Keratinocyte (primary cell): ENCODE results near the gene AGFG2. TPM values are rescaled to one million over a fixed set of nuclear protein-coding genes. Genes with fewer than 3 reads are reported as not detected.
"Not testable (repeated sequence)": the region's sequence is repeated elsewhere in the genome, so short reads cannot be mapped to it uniquely, and the experiment has no call there.

ENCODE experiments used
- DNase-seq: peaks from one replicate; pipeline ENCODE4 v3.0.0-alpha.2; 2011; ENCODE audit warnings: low read depth, missing footprints, low spot score
- FAIRE-seq: peaks from 2 replicates; lab custom pipeline; 2011; peaks lifted over from hg19 to GRCh38; lab: Jason Lieb, UNC
- H2AFZ ChIP-seq: 2 replicates; pipeline ENCODE4 v1.6.0; 2012; ENCODE audit warnings: low read length, control low read depth, inconsistent platforms; ENCODE audit not compliant: control insufficient read depth
- H3K27ac ChIP-seq: 2 replicates; pipeline ENCODE4 v1.5.1; 2011; ENCODE audit warnings: low read length; ENCODE audit not compliant: control insufficient read depth, insufficient read depth
- H3K27me3 ChIP-seq: 3 replicates; pipeline ENCODE4 v1.6.0; 2011; ENCODE audit warnings: low read length; ENCODE audit not compliant: control insufficient read depth, insufficient read depth; ENCODE audit errors: extremely low read depth
- H3K36me3 ChIP-seq, 2 experiments: 2 replicates in 1 of 2; 3 replicates in 1 of 2; pipeline ENCODE4 v1.5.1; 2011; ENCODE audit warnings: low read length in 2 of 2, mild to moderate bottlenecking in 1 of 2; ENCODE audit not compliant: control insufficient read depth in 2 of 2, insufficient read depth in 2 of 2; ENCODE audit errors: extremely low read depth in 1 of 2
- H3K4me1 ChIP-seq: 3 replicates; pipeline ENCODE4 v1.5.1; 2011; ENCODE audit warnings: low read length; ENCODE audit not compliant: control insufficient read depth, insufficient read depth; ENCODE audit errors: extremely low read depth
- H3K4me2 ChIP-seq: 3 replicates; pipeline ENCODE4 v1.6.0; 2011; ENCODE audit warnings: low read depth, low read length; ENCODE audit not compliant: control insufficient read depth, insufficient read depth; ENCODE audit errors: extremely low read depth
- H3K4me3 ChIP-seq, 3 experiments: fragments of 200-600 bp in 1 of 3; sonication (generic) in 1 of 3; 2 replicates in 2 of 3; 3 replicates in 1 of 3; pipeline ENCODE4 v1.5.1; 2011 to 2016; ENCODE audit warnings: low read length in 3 of 3, mild to moderate bottlenecking in 3 of 3, control low read depth in 2 of 3, inconsistent platforms in 1 of 3, low read depth in 1 of 3, mixed read lengths in 1 of 3, mixed run types in 1 of 3, moderate library complexity in 1 of 3; ENCODE audit not compliant: control insufficient read depth in 2 of 3, insufficient read depth in 2 of 3; ENCODE audit errors: extremely low read depth in 1 of 3
- H3K79me2 ChIP-seq: 2 replicates; pipeline ENCODE4 v1.6.0; 2012; ENCODE audit warnings: low read length; ENCODE audit not compliant: control insufficient read depth, insufficient read depth
- H3K9ac ChIP-seq: 3 replicates; pipeline ENCODE4 v1.6.0; 2011; ENCODE audit warnings: low read length; ENCODE audit not compliant: control insufficient read depth, insufficient read depth; ENCODE audit errors: extremely low read depth
- H3K9me1 ChIP-seq: 3 replicates; pipeline ENCODE4 v1.6.0; 2011; ENCODE audit warnings: low read length; ENCODE audit not compliant: control insufficient read depth, insufficient read depth; ENCODE audit errors: extremely low read depth
- H3K9me3 ChIP-seq: 2 replicates; pipeline ENCODE4 v1.5.1; 2012; ENCODE audit warnings: low read depth, low read length; ENCODE audit not compliant: control insufficient read depth
- H4K20me1 ChIP-seq: 3 replicates; pipeline ENCODE4 v1.6.0; 2011; ENCODE audit warnings: low read length; ENCODE audit not compliant: control insufficient read depth, insufficient read depth; ENCODE audit errors: extremely low read depth
- EZH2 ChIP-seq: IDR thresholded peaks from one replicate; pipeline ENCODE4 v1.6.1; 2012; ENCODE audit warnings: inconsistent platforms, mild to moderate bottlenecking, low read length, moderate library complexity
- dilution Hi-C: fragments of 300-500 bp; cut with MboI; formaldehyde crosslinking; loops from one replicate; pipeline ENCODE4 v1.7.0; 2020; ENCODE audit warnings: low sequenced_read_pairs; ENCODE audit not compliant: extremely low pct_ligation_motif_present
- polyA plus RNA-seq, 5 experiments: library from polyadenylated mRNA; depleted of rRNA in 3 of 5; stranded (reverse) in 3 of 5; stranded (forward) in 1 of 5; unstranded in 1 of 5; fragments of >200 nt; gene quantifications; 1 replicate in 1 of 5; 2 replicates in 3 of 5; 3 replicates in 1 of 5; pipeline versions ENCODE4 v1.2.1 to v1.2.3, GENCODE V29; 2011 to 2012; ENCODE audit warnings: missing spikeins in 2 of 5, low read depth in 1 of 5, low replicate concordance in 1 of 5
- TF ChIP-seq, protein P1 (sequence below), 3 experiments: IDR thresholded peaks in 1 of 3; conservative IDR thresholded peaks in 1 of 3; optimal IDR thresholded peaks in 1 of 3; 2 replicates in 2 of 3; 3 replicates in 1 of 3; pipeline versions ENCODE3 to v1.5.1; 2011; ENCODE audit warnings: low read length in 3 of 3, mild to moderate bottlenecking in 3 of 3, moderate library complexity in 2 of 3, control low read depth in 1 of 3, inconsistent platforms in 1 of 3; ENCODE audit not compliant: insufficient read depth in 2 of 3; ENCODE audit errors: extremely low read depth in 1 of 3

Gene AGFG2
- polyA plus RNA-seq, 1 donor (not counting 4 experiments of a cell fraction or from before 2014, with no cell fraction given), result 3.4 TPM

DNA sequence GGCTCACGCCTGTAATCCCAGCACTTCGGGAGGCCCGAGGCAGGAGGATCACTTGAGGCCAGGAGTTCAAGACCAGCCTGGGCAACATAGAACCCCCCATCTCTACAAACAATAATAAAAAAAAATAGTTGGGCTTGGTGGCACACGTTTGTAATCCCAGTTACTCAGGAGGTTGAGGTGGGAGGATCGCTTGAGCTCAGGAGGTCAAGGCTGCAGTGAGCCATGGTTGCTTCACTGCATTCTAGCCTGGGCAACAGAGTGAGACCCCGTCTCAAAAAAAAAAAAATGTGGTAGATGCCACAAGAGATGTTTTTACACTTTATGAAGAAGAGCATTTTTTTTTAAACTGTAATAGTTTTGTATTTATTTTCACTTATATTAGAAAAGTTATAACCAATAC, 42.5 kb upstream of the AGFG2 start:
- dilution Hi-C loops, result no loop called here
- peaks cover 12% of the 10 kb centered on the region for H3K4me1 ChIP-seq
- H3K9me3 ChIP-seq, result no peaks in the 10 kb centered on the region
- no peak overlapping the region for H3K4me2 ChIP-seq
- FAIRE-seq, result no peak
- no peak overlapping the region for H2AFZ ChIP-seq
- H3K4me3 ChIP-seq, result no peak overlapping the region
- H3K27me3 ChIP-seq, result no peaks in the 10 kb centered on the region
- no peaks in the 10 kb centered on the region for H3K79me2 ChIP-seq
- H3K9me1 ChIP-seq, result no peaks in the 10 kb centered on the region
- no peak for DNase-seq
- H3K9ac ChIP-seq, result no peak overlapping the region
- H3K27ac ChIP-seq, result no peak overlapping the region
- TF ChIP-seq EZH2, result no peak
- TF ChIP-seq, protein P1, sequence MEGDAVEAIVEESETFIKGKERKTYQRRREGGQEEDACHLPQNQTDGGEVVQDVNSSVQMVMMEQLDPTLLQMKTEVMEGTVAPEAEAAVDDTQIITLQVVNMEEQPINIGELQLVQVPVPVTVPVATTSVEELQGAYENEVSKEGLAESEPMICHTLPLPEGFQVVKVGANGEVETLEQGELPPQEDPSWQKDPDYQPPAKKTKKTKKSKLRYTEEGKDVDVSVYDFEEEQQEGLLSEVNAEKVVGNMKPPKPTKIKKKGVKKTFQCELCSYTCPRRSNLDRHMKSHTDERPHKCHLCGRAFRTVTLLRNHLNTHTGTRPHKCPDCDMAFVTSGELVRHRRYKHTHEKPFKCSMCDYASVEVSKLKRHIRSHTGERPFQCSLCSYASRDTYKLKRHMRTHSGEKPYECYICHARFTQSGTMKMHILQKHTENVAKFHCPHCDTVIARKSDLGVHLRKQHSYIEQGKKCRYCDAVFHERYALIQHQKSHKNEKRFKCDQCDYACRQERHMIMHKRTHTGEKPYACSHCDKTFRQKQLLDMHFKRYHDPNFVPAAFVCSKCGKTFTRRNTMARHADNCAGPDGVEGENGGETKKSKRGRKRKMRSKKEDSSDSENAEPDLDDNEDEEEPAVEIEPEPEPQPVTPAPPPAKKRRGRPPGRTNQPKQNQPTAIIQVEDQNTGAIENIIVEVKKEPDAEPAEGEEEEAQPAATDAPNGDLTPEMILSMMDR (optimal IDR thresholded peaks at IDR 0.05 in 1 of 3, IDR thresholded peaks at IDR 0.05 in 1 of 3, conservative IDR thresholded peaks at IDR 0.05 in 1 of 3; ENCODE audit: extremely low read depth in 1 of 3, insufficient read depth in 2 of 3, low read length in 3 of 3), result no peak
- H4K20me1 ChIP-seq, result no peaks in the 10 kb centered on the region
- H3K36me3 ChIP-seq, result no peaks in the 10 kb centered on the region

DNA sequence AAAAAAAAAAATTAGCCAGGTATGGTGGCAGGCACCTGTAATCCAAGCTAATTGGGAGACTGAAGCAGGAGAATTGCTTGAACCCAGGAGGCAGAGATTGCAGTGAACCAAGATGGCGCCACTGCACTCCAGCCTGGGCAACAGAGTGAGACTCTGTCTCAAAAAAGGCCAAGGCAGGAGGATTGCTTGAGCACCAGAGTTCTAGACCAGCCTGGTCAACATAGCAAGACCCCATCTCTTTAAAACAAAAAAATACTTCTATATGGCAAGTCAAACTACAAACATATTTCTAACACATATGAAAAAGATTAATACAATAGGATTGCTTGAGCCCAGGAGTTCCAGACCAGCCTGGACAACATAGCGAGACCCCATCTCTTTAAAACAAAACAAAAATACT, 38.3 kb upstream of the AGFG2 start:
- H2AFZ ChIP-seq, DNase-seq, H3K27ac ChIP-seq, FAIRE-seq, H4K20me1 ChIP-seq, H3K9me3 ChIP-seq, H3K79me2 ChIP-seq, H3K4me3 ChIP-seq, dilution Hi-C loops, H3K36me3 ChIP-seq, H3K4me2 ChIP-seq, H3K27me3 ChIP-seq, H3K4me1 ChIP-seq, H3K9me1 ChIP-seq, H3K9ac ChIP-seq: not testable (repeated sequence)

DNA sequence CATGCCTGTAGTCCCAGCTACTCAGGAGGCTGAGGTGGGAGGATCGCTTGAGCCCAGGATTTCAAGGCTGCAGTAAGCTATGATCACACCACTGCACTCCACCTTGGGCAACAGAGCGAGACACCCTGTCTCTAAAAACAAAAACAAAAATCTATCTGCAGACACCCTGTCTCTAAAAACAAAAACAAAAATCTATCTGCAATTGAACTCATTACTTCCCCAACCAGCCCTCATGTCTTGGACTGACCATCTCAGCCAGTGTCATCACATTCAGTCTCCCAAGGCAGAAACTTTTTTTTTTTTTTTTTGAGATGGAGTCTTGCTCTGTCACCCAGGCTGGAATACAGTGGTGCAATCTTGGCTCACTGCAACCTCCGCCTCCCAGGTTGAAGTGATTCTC, 35.0 kb upstream of the AGFG2 start:
- FAIRE-seq, H3K9me1 ChIP-seq, H2AFZ ChIP-seq, H4K20me1 ChIP-seq, DNase-seq, H3K4me3 ChIP-seq, H3K4me2 ChIP-seq, H3K36me3 ChIP-seq, H3K79me2 ChIP-seq, H3K27me3 ChIP-seq, H3K27ac ChIP-seq, H3K9me3 ChIP-seq, dilution Hi-C loops, H3K4me1 ChIP-seq, H3K9ac ChIP-seq: not testable (repeated sequence)
